Umbilical cord (tissue), 2 donors: Measurements from ENCODE around the gene PTDSS2. TPM values are rescaled to one million over a fixed set of nuclear protein-coding genes. Genes with fewer than 3 reads are reported as not detected.
A peak's percentile ranks its signal among the peaks of the same experiment; 100 is the strongest.

Experiments
- DNase-seq: peaks from one replicate; pipeline ENCODE4 v3.0.0-alpha.2; 2015; ENCODE audit warnings: low spot score
- total RNA-seq: library from RNA; depleted of rRNA; stranded (reverse); fragments of >200 nt; gene quantifications from one replicate; pipeline ENCODE4 v1.2.3, GENCODE V29; 2014; ENCODE audit warnings: low replicate concordance; ENCODE audit not compliant: insufficient read depth

PTDSS2 gene
- total RNA-seq, 1 donor from 2014 or later = 73.4 TPM

GRCh38 chr11:490186-490929, 40.3 kb downstream of the PTDSS2 start:
- no peak for DNase-seq

- DNase-seq = no peak
Observed at GRCh38 chr11:490930-491260, 40.8 kb downstream of the PTDSS2 start.

- no peak for DNase-seq
Observed at GRCh38 chr11:491358-491757, 41.3 kb downstream of the PTDSS2 start.

DNA sequence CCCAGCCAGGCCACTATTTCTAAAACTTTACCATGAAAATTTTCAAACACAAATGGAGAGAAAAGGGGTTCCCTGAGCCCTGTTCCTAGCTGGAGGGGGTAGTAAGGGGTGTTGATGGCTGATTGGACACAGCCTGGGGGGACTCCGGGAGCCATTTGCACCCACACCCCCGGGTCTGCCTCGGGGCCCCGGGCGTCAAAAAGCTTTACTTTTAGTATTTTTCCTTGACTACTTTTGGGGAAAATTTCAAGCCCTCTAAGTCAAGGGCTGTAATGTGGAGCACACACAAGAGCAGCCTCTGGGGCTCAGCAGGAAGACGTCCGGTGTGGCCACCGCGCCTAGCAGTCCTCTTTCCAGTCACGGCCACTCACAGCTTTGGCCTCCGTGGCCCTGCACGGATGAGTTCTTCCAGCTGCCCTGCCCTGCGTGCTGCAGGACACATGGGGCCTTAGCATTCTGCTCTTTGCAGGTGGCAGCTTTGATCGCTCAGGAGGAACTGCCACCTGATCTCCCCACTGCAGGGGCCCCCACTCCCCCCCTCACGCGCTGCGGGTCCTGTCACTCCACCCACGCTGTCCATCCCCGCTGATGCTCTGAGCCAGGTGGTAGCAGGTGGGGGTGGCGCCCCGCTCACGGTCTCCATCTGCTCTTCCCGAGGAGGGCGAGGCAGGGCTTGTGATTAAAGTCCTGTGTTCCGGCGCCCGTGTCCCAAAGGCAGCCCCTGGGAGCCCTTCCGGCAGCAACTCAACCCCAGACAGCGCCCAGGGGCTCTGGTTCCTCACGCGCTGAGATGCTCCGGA, 42.5 kb downstream of the PTDSS2 start:
- DNase-seq = no peak

DNA sequence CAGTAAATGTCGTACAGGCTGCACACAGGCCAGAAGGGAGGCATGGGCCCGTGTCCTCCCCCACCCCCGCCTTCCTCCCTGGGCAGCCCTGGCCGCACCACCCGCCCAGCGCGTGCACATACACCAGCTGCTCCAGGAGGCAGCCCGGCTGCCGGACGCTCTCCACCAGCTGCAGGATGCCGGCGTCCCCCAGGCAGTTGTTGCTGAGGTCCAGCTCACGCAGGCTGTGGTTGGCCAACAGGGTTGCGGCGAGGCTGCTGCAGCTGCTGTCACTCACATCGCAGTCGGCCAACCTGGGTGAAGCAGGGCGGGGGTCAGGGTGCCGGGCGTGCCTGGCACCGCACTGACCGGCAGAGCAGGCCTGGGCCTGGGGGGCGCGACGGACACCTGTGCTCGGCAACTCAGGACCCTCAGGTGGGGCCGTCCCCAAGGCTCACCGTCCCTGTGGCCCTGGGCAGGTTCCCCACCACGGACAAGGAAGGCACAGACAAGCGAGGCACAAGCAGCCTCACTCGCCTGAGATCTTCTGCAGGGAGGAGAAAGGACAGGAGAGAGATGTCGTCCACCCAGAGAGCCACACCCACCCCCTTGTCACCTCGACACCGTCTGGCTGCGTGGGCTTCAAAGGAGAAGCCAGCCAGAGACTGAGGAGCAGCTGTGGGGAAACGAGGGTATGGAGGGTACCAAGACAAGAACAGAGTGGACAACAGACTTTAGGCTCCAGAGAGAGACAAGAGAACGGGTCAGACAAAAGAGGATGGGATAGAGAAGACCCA, 44.9 kb downstream of the PTDSS2 start:
- DNase-seq = no peak

DNA sequence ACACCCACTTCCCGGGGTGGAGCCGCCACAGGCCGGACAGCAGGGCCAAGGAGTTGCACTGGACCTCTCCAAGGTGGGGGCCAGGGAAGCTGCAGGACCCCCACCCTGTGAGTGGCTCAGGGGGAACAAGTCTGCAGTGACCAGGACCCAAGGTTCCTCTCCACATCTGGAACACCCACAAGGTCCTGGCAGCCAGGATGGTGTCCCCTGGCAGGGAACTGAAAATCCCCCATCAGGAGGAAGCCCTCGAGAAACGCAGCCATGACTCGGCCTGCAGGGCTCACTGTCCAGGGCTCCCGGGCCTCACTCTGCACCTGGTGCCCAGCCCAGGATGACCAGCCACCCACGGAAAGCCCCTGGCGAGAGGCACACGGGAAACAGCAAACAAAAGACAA, 45.5 kb downstream of the PTDSS2 start:
- DNase-seq = no peak

DNA sequence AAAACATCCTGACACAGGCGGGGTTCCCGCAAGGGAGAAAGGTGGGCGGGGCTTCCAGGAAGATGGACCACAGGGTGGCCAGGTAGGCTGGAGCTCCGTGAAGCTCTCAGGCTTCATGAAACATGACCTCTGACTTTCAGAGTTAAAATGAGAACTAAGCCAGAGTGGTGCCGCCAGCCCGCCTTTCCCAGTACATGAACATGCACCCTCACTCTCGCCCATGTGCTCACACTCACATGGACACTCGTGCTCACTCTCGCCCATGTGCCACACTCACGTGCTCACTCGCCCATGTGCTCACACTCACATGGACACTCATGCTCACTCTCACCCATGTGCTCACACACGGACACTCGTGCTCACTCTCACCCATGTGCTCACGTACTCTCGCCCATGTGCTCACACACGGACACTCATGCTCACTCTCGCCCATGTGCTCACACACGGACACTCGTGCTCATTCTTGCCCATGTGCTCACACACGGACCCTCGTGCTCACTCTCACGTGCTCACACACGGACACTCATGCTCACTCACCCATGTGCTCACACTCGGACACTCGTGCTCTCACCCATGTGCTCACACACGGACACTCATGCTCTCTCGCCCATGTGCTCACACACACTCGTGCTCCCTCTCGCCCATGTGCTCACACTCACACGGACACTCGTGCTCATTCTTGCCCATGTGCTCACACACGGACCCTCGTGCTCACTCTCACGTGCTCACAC, 46.9 kb downstream of the PTDSS2 start:
- no peak for DNase-seq

GRCh38 chr11:497565-498296, 47.7 kb downstream of the PTDSS2 start:
- no peak for DNase-seq

DNA sequence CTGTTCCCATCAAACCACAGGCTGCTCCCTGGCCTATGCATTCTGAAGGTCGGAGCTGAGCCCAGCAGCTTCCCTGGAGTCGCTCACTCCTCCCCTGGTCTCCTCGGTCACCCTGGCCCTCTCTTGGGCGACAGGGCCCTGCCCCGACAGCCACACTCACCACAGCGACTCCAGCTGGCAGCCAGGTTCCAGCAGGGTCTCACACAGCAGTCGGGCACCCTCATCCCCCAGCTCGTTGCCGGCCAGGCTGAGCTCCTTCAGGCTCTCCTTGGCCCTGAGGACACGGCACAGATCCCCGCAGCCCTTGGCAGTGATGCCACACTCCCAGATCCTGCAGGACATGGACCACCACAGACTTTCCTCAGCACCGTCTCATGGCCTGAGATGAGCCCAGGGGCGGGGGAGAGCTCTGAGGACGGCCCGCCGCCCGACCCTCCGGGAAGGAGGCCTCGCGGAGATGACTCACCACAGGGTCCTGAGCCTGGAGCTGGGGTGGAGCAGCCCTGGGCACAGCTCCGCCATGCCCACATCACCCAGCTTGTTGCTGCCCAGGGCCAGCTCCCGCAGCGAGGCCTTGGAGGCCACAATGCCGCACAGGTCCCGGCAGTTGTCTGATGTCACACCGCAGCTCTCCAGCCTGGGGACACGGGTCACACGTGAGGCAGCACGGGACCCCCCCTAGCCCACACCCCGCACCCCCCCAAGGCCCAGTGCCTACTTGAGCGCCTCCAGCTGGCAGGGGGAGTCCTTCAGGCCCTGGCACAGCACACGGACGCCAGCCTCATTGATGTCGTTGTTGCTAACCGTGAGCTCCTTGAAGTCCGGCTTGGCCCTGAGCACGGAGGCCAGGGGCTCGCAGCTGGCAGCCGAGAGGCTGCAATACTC, 48.5 kb downstream of the PTDSS2 start:
- no peak for DNase-seq

GRCh38 chr11:499201-500076, 49.4 kb downstream of the PTDSS2 start:
- DNase-seq = no peak

DNA sequence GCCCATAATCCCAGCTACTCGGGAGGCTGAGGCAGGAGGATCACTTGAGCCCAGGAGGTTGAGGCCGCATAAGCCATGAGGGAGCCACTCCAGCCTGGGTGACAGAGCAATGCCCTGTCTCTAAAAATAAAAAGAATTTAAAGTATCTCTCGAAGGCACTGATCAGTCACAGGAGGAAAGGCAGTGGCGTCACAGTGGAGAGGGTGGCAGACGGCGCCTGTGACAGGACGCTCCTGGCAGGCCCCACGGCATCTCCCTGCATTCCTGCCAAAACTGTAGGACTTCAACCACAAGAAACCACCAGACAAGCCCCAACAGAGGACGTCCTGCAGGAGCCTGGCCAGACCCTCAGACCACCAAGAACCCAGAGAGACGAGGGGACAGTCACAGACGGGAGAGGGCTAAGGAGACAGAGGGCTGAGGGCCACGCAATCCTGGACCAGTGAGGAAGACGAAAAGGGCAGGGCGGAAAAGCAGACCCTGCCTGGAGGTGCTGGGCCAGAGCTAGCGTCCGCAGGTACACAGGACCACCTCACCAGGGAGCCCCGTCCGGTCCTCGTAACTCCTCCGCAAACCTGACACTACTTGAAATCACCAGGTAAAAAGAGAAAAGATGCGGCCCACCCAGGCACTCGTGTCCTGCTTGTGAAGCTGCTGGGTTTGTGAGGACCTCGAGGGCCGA, 51.1 kb downstream of the PTDSS2 start:
- no peak for DNase-seq

GRCh38 chr11:501683-502287, 51.7 kb downstream of the PTDSS2 start:
- DNase-seq = no peak

DNA sequence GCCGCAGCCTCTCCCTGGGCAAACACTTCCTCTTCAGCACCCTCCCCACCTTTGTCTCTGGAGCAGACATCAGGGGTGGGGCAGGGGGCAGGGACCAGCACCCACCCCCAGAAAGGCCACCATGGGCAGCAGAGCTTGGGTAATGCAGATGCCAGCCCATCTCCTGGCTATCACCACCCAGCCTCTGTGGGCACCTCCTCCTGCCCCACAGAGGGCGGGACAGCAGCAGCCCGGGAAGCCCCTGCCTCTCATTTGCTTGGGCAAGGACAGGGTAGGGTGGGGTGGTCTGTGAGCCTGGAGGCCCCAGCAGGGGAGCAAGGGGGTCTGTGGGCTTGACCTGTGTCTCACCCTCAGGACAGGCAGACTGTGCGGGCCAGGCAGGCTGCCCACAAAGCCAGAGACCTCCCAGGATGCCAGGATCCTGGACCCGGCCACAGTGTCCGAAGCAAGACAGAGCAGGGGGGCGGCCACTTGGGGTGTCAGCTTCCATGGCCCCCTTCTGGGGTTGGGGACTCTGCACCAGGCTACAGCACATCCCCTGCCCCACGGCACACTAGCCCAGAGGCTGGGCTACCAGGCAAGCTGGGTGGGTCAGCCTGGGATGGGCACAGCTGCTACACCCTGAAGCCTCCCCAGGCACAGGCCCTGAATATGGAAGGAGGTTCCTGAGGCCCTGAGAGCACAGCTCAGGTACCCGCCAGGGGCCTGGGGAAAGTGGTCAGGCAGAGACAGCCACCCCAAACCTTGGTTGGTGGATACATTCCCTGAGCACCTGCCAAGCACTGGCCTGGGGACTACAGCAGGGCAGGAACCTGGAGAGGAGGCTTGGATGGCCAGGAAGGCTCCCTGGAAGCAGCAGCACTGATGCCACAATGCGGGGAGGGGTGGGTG, 52.5 kb downstream of the PTDSS2 start:
- no peak for DNase-seq

DNA sequence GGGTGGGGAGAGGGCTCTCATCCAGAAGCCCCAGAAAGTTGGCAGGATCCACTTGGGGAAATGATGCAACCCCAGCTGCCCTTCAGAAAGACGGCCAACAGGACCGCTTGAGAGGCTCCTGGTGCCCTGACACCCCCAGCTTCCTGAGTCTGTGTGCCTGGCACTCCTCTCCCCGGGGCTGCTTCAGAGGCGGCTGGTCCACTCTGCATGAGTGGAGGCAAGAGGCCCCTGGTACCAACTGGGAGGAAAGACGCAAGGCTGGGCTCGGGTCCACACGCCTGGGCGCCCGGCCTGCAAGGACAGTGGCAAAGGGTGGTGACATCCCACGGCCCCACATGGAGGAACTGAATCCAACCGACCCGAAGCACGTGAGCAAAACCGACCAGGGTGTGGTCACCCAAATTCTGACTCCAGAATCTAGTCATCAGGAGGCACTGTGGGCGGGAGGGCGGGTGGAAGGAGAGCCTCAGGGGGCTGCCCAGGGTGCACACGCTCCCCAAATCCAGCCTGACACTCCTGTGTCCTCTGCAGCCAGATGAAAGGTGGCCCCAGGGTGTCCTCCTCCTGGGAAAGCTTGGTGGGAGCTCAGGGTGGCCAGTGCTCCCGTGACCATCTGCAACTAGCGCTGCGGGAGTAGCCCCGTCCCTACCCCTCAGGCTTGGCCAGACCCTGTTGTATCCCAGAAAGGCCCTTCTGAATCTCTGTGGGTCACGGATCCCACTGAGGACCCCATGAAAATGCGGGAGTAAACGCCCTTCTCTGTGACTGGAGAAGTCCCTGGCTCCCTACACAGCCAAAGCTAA, 53.3 kb downstream of the PTDSS2 start:
- no peak for DNase-seq

DNA sequence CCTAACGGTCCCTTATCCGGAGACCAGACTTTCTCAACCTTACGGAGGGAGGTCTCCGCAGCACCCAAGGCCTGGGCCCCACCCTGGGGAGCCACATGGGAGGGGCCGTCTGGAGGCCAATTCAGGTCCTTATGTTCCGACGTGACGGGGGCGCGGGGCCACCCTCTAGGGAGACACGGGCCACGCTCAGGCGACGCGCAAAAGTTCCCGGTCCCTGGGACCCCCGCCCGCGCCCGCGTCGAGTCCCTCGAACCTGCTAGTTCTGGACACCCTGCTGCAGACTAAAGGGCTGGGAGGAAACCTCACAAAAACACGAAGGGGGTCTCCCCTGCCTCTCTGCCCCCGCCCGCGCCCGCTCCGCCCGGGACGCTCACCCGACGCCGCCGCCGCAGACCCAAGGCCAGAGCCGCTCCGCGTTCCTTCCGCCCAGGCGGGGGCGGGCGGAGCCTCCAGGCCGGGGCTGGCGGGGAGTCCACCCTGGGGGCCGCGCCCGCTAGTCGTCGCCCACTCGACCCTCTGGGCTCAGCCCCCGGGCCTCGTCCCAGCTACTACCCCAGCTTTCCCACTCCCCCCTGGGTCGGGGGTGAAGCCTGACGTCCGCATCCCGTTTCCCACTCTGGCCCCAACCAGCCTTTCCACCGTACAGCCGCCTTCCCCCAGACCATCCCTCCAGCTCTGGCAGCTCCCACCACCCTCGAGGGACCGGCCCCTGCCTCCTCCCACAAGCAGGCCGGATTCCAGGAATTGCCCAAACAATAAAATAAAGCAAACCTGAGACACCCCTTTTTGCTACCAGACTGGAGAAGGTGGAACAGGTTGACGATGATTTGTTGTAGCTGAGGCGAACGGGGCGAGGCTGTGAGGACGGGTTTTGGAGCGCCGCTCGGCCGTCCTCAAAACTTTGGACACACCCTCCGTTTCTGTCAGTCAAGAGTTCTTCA, 54.2 kb downstream of the PTDSS2 start:
- peak; percentile 83 for DNase-seq
